ENCODE results near the gene RBMS3. TPM values are rescaled to one million over a fixed set of nuclear protein-coding genes. Genes with fewer than 3 reads are reported as not detected.

The RBMS3 gene
- total and polyA plus RNA-seq, 4 donors: 26.8 to 203 (median 94.8) TPM

DNA sequence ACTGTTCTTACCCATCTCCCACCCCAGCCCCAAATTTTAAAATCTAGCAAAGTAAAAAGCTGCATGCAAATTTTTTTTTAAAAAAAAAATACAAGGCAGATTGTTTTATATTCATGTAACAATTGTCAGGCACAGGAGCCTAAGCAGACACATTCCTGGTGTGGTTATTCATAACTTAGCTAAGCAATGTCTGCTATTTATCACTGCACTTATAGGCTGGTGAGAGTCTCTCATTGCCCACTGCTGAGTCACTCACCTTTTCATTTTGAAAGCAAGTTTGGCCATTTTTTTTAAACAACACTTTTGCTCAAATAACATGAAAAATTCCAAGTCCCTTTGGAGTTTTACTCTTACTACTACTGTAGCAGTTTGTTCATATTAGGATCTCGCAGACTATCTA lies 413.9 kb downstream of the RBMS3 start:
- no peaks in the 10 kb centered on the region for H3K27me3 ChIP-seq (ENCODE audit: control insufficient read depth in 1 of 2, insufficient read depth in 2 of 2, low read length in 1 of 2)
- H3K9me3 ChIP-seq (ENCODE audit: control insufficient read depth, low read length): no peaks in the 10 kb centered on the region
- no peak for DNase-seq
- no peak overlapping the region for H3K4me3 ChIP-seq (ENCODE audit: low read length in 2 of 2)
- 37 to 38% methylated on average over 1 of the region's 1 CpG for WGBS, 2 donors
- no peak overlapping the region for H3K27ac ChIP-seq (ENCODE audit: low read depth in 1 of 2, low read length in 2 of 2)
- H3K4me1 ChIP-seq (ENCODE audit: control insufficient read depth in 1 of 2, insufficient read depth in 2 of 2, low read length in 2 of 2): peaks cover 5% of the 10 kb centered on the region in 2 donors
- intact Hi-C loops (cut with DNase I): loop anchor here (5.0 to 10.0 kb wide), 2 partner anchors 412 to 780 kb away; partner anchors contain the start of gene RBMS3 (in 1 of the 2)
- ATAC-seq (ENCODE audit: low FRiP score): no peak
- H3K36me3 ChIP-seq (ENCODE audit: control insufficient read depth in 1 of 2, insufficient read depth in 2 of 2, low read length in 1 of 2): no peaks in the 10 kb centered on the region

DNA sequence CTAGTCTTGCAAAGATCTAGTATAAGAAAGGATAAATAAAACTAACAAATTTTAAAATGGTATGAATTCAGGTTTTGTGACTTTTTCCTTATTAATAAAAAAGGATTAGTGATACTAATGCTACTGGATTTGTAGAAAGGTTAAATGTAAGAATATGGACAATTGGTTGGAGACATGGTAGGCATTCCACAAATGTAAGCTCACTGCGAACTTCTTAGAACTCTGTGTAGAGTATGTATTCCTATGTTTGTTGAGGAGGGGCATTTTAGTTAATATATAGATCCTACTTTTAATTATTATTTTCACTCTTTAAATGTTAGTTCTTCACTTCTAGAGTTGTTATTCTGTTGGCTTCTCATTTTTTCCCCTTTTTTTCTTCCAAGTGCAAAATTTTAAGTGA lies 414.3 kb downstream of the RBMS3 start:
- peaks cover 4 to 5% of the 10 kb centered on the region in 2 donors for H3K4me1 ChIP-seq (ENCODE audit: control insufficient read depth in 1 of 2, insufficient read depth in 2 of 2, low read length in 2 of 2)
- peak overlapping the region in 1 of 2 donors; percentile 95 for H3K27ac ChIP-seq (ENCODE audit: low read depth in 1 of 2, low read length in 2 of 2)
- no peak for DNase-seq
- no peak for ATAC-seq (ENCODE audit: low FRiP score)
- WGBS, 2 donors: 72 to 88% methylated on average over 1 of the region's 1 CpG
- no peaks in the 10 kb centered on the region for H3K36me3 ChIP-seq (ENCODE audit: control insufficient read depth in 1 of 2, insufficient read depth in 2 of 2, low read length in 1 of 2)
- no peaks in the 10 kb centered on the region for H3K9me3 ChIP-seq (ENCODE audit: control insufficient read depth, low read length)
- no peaks in the 10 kb centered on the region for H3K27me3 ChIP-seq (ENCODE audit: control insufficient read depth in 1 of 2, insufficient read depth in 2 of 2, low read length in 1 of 2)
- H3K4me3 ChIP-seq (ENCODE audit: low read length in 2 of 2): no peak overlapping the region
- intact Hi-C loops (cut with DNase I): loop anchor here in 1 of 2 donors (10.0 kb wide), 1 partner anchor 780 kb away; no protein-coding TSS in a partner anchor

DNA sequence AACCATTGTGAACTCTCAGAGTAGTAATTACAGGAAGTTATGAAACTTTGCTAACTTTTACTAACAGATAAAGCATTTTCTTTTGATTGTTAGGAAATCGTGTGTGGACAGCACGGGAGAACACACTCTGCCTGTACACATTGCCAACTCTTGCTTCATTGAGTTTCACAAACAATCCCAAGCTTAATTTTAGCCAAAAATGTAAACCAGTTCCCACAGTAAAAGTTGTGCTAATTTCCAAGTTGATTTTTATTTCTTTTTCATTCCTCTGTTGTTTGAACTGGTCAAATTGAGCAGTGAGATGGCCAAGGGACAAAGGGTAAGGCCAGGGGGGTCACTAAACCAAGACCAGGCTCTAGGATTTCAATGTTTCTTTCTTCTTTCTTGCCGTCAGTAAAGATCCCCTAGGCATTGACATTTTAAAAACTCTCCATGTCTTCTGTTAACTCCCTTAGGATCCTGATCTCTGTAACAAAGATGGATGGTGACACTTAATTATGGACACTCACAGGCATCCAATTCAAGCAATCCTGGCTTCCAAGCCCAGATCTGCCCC lies 414.9 kb downstream of the RBMS3 start:
- Histone ChIP-seq H3K36me3 (ENCODE audit: control insufficient read depth in 1 of 2, insufficient read depth in 2 of 2, low read length in 1 of 2) (no peaks in the 10 kb centered on the region), H3K27ac (ENCODE audit: low read depth in 1 of 2, low read length in 2 of 2) (peak overlapping the region; percentile 88 to 95), H3K4me3 (ENCODE audit: low read length in 2 of 2) (no peak overlapping the region), H3K4me1 (ENCODE audit: control insufficient read depth in 1 of 2, insufficient read depth in 2 of 2, low read length in 2 of 2) (peaks cover 5% of the 10 kb centered on the region in 2 donors), H3K27me3 (ENCODE audit: control insufficient read depth in 1 of 2, insufficient read depth in 2 of 2, low read length in 1 of 2) (no peaks in the 10 kb centered on the region), H3K9me3 (ENCODE audit: control insufficient read depth, low read length) (no peaks in the 10 kb centered on the region)
- WGBS, 2 donors: 2% methylated on average over 3 of the region's 3 CpGs
- DNase-seq (no peak), ATAC-seq (ENCODE audit: low FRiP score) (peak; percentile 84)
- intact Hi-C loops (cut with DNase I): loop anchor here in 1 of 2 donors (10.0 kb wide), 1 partner anchor 781 kb away; no protein-coding TSS in a partner anchor

DNA sequence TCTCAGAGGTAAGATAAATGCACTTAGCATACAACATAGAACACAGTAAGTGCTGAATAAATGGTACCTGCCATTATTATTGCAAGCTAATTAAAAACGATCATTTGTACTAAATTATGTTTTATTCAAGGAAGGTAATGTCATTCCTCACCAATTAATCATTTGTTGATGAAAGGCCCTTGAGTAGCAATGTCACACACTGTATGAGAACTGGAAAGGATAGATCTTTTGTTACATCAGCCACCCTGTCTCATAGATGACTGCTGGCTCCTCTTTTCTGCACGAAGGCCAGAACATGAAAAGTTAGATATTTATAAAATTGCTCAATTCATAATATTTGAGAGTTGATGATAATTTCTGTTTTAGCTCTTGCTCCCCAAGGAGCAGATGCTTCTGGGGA lies 415.4 kb downstream of the RBMS3 start:
- H3K4me1 ChIP-seq (ENCODE audit: control insufficient read depth in 1 of 2, insufficient read depth in 2 of 2, low read length in 2 of 2): peaks cover 5% of the 10 kb centered on the region in 2 donors
- 59 to 60% methylated on average over 2 of the region's 2 CpGs for WGBS, 2 donors
- no peak overlapping the region for H3K4me3 ChIP-seq (ENCODE audit: low read length in 2 of 2)
- peak; percentile 71 for ATAC-seq (ENCODE audit: low FRiP score)
- no peaks in the 10 kb centered on the region for H3K27me3 ChIP-seq (ENCODE audit: control insufficient read depth in 1 of 2, insufficient read depth in 2 of 2, low read length in 1 of 2)
- H3K36me3 ChIP-seq (ENCODE audit: control insufficient read depth in 1 of 2, insufficient read depth in 2 of 2, low read length in 1 of 2): no peaks in the 10 kb centered on the region
- no peaks in the 10 kb centered on the region for H3K9me3 ChIP-seq (ENCODE audit: control insufficient read depth, low read length)
- peak overlapping the region; percentile 84 to 95 for H3K27ac ChIP-seq (ENCODE audit: low read depth in 1 of 2, low read length in 2 of 2)
- DNase-seq: no peak
- intact Hi-C loops (cut with DNase I): loop anchor here in 1 of 2 donors (10.0 kb wide), 1 partner anchor 782 kb away; no protein-coding TSS in a partner anchor

DNA sequence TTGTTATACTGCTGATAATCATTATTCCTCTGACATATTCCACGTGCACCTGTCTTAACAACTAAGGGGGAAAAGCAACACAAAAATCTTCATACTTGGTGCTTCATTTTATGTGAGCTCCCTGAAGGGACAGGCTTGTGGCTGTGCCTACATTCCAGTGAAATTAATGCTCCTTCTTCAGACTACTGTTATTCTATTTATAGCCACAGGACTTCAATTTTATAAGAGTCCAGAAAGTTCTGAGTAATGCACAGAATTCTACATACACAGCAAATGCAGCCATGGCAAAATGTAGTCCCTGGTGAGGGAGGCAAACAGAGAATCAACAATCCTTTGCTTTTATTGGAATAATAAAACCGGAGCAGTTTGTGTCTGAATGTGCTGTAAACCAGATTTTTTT lies 417.1 kb downstream of the RBMS3 start:
- ATAC-seq (ENCODE audit: low FRiP score) (no peak), DNase-seq (no peak)
- Histone ChIP-seq H3K36me3 (ENCODE audit: control insufficient read depth in 1 of 2, insufficient read depth in 2 of 2, low read length in 1 of 2) (no peaks in the 10 kb centered on the region), H3K9me3 (ENCODE audit: control insufficient read depth, low read length) (no peaks in the 10 kb centered on the region), H3K4me3 (ENCODE audit: low read length in 2 of 2) (no peak overlapping the region), H3K4me1 (ENCODE audit: control insufficient read depth in 1 of 2, insufficient read depth in 2 of 2, low read length in 2 of 2) (peaks cover 5% of the 10 kb centered on the region in 2 donors), H3K27ac (ENCODE audit: low read depth in 1 of 2, low read length in 2 of 2) (no peak overlapping the region), H3K27me3 (ENCODE audit: control insufficient read depth in 1 of 2, insufficient read depth in 2 of 2, low read length in 1 of 2) (no peaks in the 10 kb centered on the region)
- WGBS, 2 donors: 44 to 50% methylated on average over 2 of the region's 2 CpGs
- intact Hi-C loops (cut with DNase I): loop anchor here in 1 of 2 donors (10.0 kb wide), 1 partner anchor 783 kb away; no protein-coding TSS in a partner anchor

DNA sequence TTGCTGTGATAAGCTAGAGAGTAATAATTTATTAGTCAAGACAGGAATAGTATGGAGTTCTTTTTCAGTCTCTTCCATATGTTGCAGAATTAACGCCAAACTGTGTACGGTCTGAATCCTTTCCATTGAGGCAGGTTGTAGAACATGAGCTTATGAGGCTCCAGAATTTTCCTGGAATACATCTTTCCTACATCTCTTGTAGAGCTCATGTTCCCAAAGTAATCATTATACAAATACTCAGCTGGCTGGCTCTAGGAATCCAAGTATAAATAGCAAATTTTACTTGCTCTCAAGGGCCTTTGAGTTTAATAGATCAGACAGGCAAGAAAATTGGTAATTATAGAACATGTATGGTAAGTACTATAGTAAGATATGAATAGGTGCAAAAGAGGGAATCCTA lies 419.4 kb downstream of the RBMS3 start:
- intact Hi-C loops (cut with DNase I): loop anchor here in 1 of 2 donors (5.0 kb wide), 1 partner anchor 42 kb away; no protein-coding TSS in a partner anchor
- 15 to 29% methylated on average over 2 of the region's 2 CpGs for WGBS, 2 donors
- peaks cover 5% of the 10 kb centered on the region in 2 donors for H3K4me1 ChIP-seq (ENCODE audit: control insufficient read depth in 1 of 2, insufficient read depth in 2 of 2, low read length in 2 of 2)

DNA sequence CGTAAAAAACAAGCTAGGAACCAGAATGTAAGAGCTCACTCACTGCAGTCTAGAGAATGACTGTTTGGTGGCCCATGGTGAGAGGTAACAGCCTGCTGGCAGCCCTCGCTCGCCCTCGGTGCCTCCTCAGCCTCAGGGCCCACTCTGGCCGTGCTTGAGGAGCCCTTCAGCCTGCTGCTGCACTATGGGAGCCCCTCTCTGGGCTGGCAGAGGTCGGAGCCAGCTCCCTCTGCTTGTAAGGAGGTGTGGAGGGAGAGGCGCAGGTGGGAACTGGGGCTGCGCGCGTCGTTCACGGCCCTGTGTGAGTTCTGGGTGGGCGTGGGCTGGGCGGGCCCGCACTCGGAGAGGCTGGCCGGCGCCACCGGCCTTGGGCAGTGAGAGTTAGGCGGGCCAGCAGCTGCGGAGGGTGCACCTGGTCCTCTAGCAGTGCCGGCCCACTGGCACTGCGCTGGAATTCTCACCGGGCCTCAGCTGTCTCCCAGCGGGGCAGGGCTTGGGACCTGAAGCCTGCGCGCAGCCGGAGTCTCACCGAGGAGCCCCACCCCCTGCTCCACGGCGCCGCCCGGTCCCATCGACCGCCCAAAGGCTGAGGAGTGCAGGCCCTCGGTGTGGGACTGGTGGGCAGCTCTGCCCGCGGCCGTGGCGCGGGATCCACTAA lies 420.6 kb downstream of the RBMS3 start:
- Histone ChIP-seq H3K27me3 (ENCODE audit: control insufficient read depth in 1 of 2, insufficient read depth in 2 of 2, low read length in 1 of 2) (no peaks in the 10 kb centered on the region), H3K36me3 (ENCODE audit: control insufficient read depth in 1 of 2, insufficient read depth in 2 of 2, low read length in 1 of 2) (no peaks in the 10 kb centered on the region), H3K27ac (ENCODE audit: low read depth in 1 of 2, low read length in 2 of 2) (no peak overlapping the region), H3K4me3 (ENCODE audit: low read length in 2 of 2) (no peak overlapping the region), H3K4me1 (ENCODE audit: control insufficient read depth in 1 of 2, insufficient read depth in 2 of 2, low read length in 2 of 2) (peaks cover 3% of the 10 kb centered on the region in 2 donors), H3K9me3 (ENCODE audit: control insufficient read depth, low read length) (no peaks in the 10 kb centered on the region)
- 98 to 99% methylated on average over 41 of the region's 41 CpGs for WGBS, 2 donors
- peak in 1 of 2 donors; percentile 71 for DNase-seq
- ATAC-seq (ENCODE audit: low FRiP score): no peak
- intact Hi-C loops (cut with DNase I): loop anchor here in 1 of 2 donors (5.0 kb wide), 1 partner anchor 41 kb away; no protein-coding TSS in a partner anchor

More for the DNA sequence above, 419.4 kb downstream of the RBMS3 start:
- H3K4me3 ChIP-seq (ENCODE audit: low read length in 2 of 2): no peak overlapping the region
- H3K27ac ChIP-seq (ENCODE audit: low read depth in 1 of 2, low read length in 2 of 2): no peak overlapping the region
- H3K27me3 ChIP-seq (ENCODE audit: control insufficient read depth in 1 of 2, insufficient read depth in 2 of 2, low read length in 1 of 2): no peaks in the 10 kb centered on the region
- no peak for ATAC-seq (ENCODE audit: low FRiP score)
- no peak for DNase-seq
- no peaks in the 10 kb centered on the region for H3K36me3 ChIP-seq (ENCODE audit: control insufficient read depth in 1 of 2, insufficient read depth in 2 of 2, low read length in 1 of 2)
- no peaks in the 10 kb centered on the region for H3K9me3 ChIP-seq (ENCODE audit: control insufficient read depth, low read length)

DNA sequence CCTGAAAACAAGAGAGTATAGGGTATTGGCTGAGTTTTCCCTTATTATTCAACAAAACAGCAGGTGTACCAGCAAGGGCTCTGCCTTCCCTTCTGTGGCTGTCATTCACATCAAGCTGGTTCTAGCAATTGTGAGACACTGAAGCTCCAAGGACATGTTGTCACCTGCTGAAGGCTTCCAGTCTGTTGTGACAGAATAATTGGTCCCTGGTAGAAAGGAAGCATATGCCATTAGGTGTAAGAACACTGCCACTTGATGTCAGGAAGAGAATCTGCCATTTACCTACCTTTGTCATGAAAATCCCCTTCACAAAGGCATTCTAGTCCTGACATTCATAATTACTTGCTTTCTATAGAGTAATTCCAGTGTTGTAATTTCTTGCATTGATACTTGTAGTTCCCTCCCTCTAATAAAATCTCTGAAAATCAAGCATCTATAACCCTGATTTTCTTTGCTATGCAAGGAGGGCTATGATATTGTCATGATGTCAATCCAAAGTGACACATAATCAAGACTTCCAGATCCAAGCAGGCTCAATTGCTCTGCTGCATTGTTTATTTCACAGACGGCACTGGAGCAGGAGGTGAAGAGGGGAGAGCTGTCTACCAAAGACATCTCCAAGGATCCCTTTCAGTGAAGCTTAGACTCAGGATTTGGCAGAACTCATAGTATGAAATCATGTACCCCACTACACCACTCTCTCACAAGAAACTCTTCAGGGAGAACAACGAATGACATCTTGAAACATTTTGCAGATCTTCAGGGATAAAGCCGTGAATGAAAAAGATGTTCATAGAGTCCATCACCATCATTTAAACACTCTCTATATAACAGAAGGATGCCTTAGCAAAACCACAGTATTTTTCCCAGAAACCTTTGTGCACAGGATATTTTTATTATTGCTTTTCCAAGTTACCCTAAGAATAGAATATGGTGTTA lies 425.3 kb downstream of the RBMS3 start:
- Histone ChIP-seq H3K27ac (ENCODE audit: low read depth in 1 of 2, low read length in 2 of 2) (no peak overlapping the region), H3K27me3 (ENCODE audit: control insufficient read depth in 1 of 2, insufficient read depth in 2 of 2, low read length in 1 of 2) (no peaks in the 10 kb centered on the region), H3K4me1 (ENCODE audit: control insufficient read depth in 1 of 2, insufficient read depth in 2 of 2, low read length in 2 of 2) (no peaks in the 10 kb centered on the region), H3K4me3 (ENCODE audit: low read length in 2 of 2) (no peak overlapping the region), H3K36me3 (ENCODE audit: control insufficient read depth in 1 of 2, insufficient read depth in 2 of 2, low read length in 1 of 2) (no peaks in the 10 kb centered on the region), H3K9me3 (ENCODE audit: control insufficient read depth, low read length) (no peaks in the 10 kb centered on the region)
- ATAC-seq (ENCODE audit: low FRiP score) (no peak), DNase-seq (no peak)
- 76 to 97% methylated on average over 3 of the region's 3 CpGs for WGBS, 2 donors
- intact Hi-C loops (cut with DNase I): no loop called here
